GM19467 (cell line): ENCODE data around the gene ANKRD18A.
"Not testable (repeated sequence)": the region's sequence is repeated elsewhere in the genome, so short reads cannot be mapped to it uniquely, and the experiment has no call there.

ENCODE experiments used
- ATAC-seq: cut with Tn5 transposase; IDR thresholded peaks from one replicate; pipeline ENCODE4 v1.9.1; 2021; ENCODE audit warnings: mild to moderate bottlenecking, moderate library complexity; ENCODE audit not compliant: unreplicated experiment

The ANKRD18A gene

GRCh38 chr9:38629511-38629910, 9.1 kb upstream of the ANKRD18A start:
- ATAC-seq: no peak

GRCh38 chr9:38626006-38626405, 5.6 kb upstream of the ANKRD18A start:
- ATAC-seq: no peak

GRCh38 chr9:38622951-38623350, 2.6 kb upstream of the ANKRD18A start:
- ATAC-seq: no peak

- no peak for ATAC-seq
Measured at GRCh38 chr9:38622288-38622674, 1.9 kb upstream of the ANKRD18A start.

- no peak for ATAC-seq
Measured at GRCh38 chr9:38621434-38622287, 1.3 kb upstream of the ANKRD18A start.

GRCh38 chr9:38619556-38620447, 594 bp downstream of the ANKRD18A start:
- ATAC-seq: no peak

GRCh38 chr9:38598029-38598745, 22.2 kb downstream of the ANKRD18A start:
- not testable (repeated sequence) for ATAC-seq

- not testable (repeated sequence) for ATAC-seq
Measured at GRCh38 chr9:38595117-38595516, 25.3 kb downstream of the ANKRD18A start.

GRCh38 chr9:38591346-38592063, 28.9 kb downstream of the ANKRD18A start:
- not testable (repeated sequence) for ATAC-seq

GRCh38 chr9:38583765-38584164, 36.6 kb downstream of the ANKRD18A start:
- ATAC-seq: not testable (repeated sequence)

- ATAC-seq: not testable (repeated sequence)
Measured at GRCh38 chr9:38580112-38580511, 40.3 kb downstream of the ANKRD18A start.

- ATAC-seq: not testable (repeated sequence)
Measured at GRCh38 chr9:38576181-38576580, 44.2 kb downstream of the ANKRD18A start.

GRCh38 chr9:38566048-38566447, 54.3 kb downstream of the ANKRD18A start:
- ATAC-seq: not testable (repeated sequence)

GRCh38 chr9:38565178-38565577, 55.2 kb downstream of the ANKRD18A start:
- ATAC-seq: not testable (repeated sequence)

- ATAC-seq: not testable (repeated sequence)
Measured at GRCh38 chr9:38563911-38564310, 56.5 kb downstream of the ANKRD18A start.

- not testable (repeated sequence) for ATAC-seq
Measured at GRCh38 chr9:38561134-38561533, 59.3 kb downstream of the ANKRD18A start.

- ATAC-seq: not testable (repeated sequence)
Measured at GRCh38 chr9:38559172-38559571, 61.2 kb downstream of the ANKRD18A start.

GRCh38 chr9:38557746-38558145, 62.6 kb downstream of the ANKRD18A start:
- ATAC-seq: not testable (repeated sequence)

GRCh38 chr9:38554966-38555365, 65.4 kb downstream of the ANKRD18A start:
- not testable (repeated sequence) for ATAC-seq

- ATAC-seq: not testable (repeated sequence)
Measured at GRCh38 chr9:38553019-38553418, 67.4 kb downstream of the ANKRD18A start.
